Neuron (in vitro differentiated cells): ENCODE measurements around the gene TFRC.
"Not testable (repeated sequence)": the region's sequence is repeated elsewhere in the genome, so short reads cannot be mapped to it uniquely, and the experiment has no call there.

Source experiments
- H2AFZ ChIP-seq: one replicate; pipeline ENCODE4 v1.6.1; 2013; ENCODE audit warnings: low read depth, mild to moderate bottlenecking, inconsistent platforms, low read length, moderate library complexity
- H3K27me3 ChIP-seq: one replicate; pipeline ENCODE4 v1.6.1; 2013; ENCODE audit warnings: low read length; ENCODE audit not compliant: insufficient read depth
- H3K36me3 ChIP-seq: one replicate; pipeline ENCODE4 v1.6.1; 2013; ENCODE audit warnings: low read length; ENCODE audit not compliant: insufficient read depth
- H3K4me1 ChIP-seq: one replicate; pipeline ENCODE4 v1.6.1; 2013; ENCODE audit warnings: low read length; ENCODE audit not compliant: insufficient read depth
- H3K4me3 ChIP-seq: 2 replicates; pipeline ENCODE4 v1.5.1; 2013; ENCODE audit warnings: mild to moderate bottlenecking, low read length, moderate library complexity
- H3K9me3 ChIP-seq: one replicate; pipeline ENCODE4 v1.6.1; 2013; ENCODE audit warnings: low read length

Gene TFRC

DNA sequence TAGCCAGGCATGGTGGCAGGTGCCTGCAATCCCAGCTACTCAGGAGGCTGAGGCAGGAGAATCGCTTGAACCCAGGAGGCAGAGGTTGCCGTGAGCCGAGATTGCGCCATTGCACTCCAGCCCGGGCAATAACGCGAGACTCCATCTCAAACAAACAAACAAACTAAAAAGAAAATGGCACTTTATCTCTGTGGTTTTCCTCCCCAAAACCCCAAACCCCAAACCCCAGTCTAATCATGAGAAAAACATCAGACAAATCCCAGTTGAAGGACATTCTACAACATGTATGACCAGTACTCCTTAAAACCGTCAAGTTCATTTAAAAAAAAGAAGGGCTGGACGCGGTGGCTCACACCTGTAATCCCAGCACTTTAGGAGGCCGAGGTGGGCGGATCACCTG, 22.8 kb upstream of the TFRC start:
- not testable (repeated sequence) for H2AFZ ChIP-seq, H3K27me3 ChIP-seq, H3K4me1 ChIP-seq, H3K9me3 ChIP-seq, H3K36me3 ChIP-seq, H3K4me3 ChIP-seq

DNA sequence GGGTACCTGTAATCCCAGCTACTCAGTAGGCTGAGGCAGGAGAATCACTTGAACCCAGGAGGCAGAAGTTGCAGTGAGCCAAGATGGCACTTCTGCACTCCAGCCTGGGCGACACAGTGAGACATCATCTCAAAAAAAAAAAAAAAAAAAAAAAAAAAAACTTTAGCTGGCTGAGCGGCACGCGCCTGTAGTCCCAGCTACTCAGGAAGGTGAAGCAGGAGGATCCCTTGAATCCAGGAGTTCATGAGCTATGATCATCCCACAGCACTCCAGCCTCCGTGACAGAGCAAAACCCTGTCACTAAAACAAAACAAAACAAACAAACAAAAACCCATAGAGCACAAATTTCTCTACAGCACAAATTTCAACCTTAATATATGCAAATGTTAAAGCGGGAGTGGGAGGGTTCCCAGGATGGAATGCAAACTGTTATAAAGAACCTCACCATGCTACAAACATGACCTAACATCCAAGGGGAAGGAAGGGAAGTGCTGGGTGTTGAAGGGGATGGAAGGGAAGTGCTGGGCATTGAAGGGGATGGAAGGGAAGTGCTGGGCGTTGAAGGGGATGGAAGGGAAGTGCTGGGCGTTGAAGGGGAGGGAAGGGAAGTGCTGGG, 16.6 kb upstream of the TFRC start:
- H2AFZ ChIP-seq, H3K4me3 ChIP-seq, H3K4me1 ChIP-seq, H3K27me3 ChIP-seq, H3K9me3 ChIP-seq, H3K36me3 ChIP-seq: not testable (repeated sequence)

DNA sequence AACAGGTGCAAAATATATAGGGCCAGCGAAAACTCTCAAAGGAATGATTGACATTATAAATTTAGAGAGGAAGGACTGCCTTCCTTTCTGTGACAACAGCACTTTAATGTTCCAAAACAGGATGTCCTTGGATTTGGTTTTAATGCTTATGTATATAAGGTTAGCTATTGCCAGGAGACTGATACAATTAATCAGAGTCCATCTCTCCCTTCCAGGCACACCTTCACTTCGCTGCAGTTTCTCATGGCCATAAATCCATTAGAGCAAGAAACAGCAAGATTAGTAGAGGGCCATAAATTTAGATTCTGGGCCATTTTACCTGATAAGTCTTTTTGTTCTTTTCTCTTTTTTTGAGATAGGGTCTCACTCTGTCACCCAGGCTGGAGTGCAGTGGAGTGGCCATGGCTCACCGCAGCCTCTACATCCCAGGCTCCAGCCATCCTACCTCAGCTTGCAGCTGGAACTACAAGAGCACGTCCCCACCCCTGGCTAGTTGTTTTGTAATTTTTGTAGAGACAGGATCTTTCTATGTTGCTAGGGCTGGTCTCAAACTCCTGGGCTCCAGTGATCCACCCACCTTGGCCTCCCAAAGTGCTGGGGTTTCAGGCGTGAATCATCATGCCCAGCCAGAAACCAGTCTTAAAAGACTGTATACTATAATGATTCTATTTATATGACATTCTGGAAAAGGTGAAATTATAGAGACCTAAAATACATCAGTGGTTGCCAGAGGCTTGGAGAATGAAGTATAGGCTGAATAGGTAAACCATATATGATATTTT, 15.7 kb upstream of the TFRC start:
- Histone ChIP-seq H3K27me3 (no peaks in the 10 kb centered on the region), H3K4me1 (no peaks in the 10 kb centered on the region), H2AFZ (no peak overlapping the region), H3K9me3 (no peaks in the 10 kb centered on the region), H3K4me3 (no peak overlapping the region), H3K36me3 (no peaks in the 10 kb centered on the region)

DNA sequence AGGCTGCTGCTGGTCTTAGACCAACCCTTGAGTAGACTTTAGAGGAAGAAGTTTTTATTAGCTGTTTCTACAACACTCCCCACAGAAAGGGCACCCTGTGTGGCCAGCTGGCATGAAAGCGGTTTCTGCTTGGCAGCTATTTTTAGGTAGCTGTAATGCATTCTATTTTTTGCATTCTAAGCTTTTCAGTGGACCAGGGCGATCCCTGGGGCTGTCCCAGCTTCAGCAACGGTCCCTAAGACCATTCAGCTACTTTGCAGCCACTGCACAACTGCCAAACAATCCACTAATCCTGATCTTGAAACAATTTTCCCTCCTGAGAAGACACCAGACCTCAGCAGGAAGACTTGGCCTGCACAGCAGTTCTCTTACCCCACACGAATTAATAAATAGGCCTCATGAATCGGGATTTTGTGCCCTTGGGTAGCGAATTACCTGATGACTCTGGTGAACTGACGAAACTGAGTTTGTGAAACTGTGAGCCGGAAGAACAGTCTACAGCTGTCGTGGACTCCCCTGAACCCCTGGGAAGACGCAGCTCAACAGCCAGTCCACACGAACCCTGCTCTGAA, 14.6 kb upstream of the TFRC start:
- Histone ChIP-seq H3K4me1 (no peaks in the 10 kb centered on the region), H3K27me3 (no peaks in the 10 kb centered on the region), H3K4me3 (no peak overlapping the region), H3K9me3 (no peaks in the 10 kb centered on the region), H3K36me3 (no peaks in the 10 kb centered on the region), H2AFZ (no peak overlapping the region)

DNA sequence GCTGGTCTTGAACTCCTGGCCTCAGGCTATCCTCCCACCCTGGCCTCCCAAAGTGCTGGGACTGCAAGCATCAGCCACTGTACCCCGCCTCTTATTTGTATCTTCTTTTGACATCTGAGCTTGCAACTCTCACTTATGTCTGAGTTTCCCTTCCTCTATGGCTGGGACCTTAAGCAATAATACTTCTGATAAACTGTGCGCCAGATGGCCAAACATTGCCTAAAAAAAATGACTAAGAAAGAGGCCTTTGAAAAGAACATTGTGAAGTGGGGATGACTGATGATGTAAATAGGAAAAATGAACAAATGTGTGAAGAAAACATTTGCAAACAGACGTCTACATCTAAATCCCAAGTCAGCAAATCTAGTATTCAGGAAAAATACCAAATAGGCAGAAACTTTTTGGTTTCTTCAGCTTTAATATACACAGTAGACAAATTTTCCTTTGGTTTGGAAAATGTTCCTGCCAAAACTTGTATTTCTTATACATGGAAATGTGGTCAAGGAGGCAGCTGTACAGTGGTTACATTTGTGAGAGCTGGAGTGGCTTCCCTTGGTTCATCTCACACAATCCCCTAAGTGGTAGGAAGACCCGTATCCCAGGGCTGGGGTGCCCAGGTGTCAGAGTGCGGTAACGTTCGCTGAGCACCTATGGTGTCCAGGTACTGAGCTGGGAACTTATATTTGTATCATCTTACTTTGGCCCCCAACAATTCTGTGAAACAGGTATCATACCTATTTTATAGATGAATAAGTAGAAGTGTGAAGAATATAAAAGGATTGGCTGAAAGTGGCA, 11.6 kb upstream of the TFRC start:
- Histone ChIP-seq H3K9me3 (no peaks in the 10 kb centered on the region), H3K4me3 (no peak overlapping the region), H3K27me3 (no peaks in the 10 kb centered on the region), H2AFZ (no peak overlapping the region), H3K36me3 (no peaks in the 10 kb centered on the region), H3K4me1 (no peaks in the 10 kb centered on the region)

DNA sequence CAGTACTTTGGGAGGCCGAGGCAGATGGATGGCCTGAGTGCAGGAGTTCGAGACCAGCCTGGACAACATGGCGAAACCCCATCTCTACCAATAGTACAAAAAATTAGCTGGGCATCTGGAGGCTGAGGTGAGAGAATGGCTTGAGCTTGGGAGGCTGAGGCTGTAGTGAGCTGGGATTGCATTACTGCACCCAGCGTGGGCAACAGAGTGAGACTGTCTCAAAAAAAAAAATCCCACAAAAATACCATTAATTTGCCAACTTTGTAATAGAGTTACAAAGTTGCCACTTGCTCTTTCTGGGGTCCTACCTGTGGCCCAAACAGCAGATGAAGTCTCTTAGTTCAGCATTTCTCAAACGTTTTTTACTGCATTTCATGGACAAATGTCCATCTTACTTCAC, 6.0 kb upstream of the TFRC start:
- Histone ChIP-seq H3K4me3 (no peak overlapping the region), H3K27me3 (no peaks in the 10 kb centered on the region), H3K4me1 (no peaks in the 10 kb centered on the region), H3K36me3 (no peaks in the 10 kb centered on the region), H3K9me3 (no peaks in the 10 kb centered on the region), H2AFZ (no peak overlapping the region)

DNA sequence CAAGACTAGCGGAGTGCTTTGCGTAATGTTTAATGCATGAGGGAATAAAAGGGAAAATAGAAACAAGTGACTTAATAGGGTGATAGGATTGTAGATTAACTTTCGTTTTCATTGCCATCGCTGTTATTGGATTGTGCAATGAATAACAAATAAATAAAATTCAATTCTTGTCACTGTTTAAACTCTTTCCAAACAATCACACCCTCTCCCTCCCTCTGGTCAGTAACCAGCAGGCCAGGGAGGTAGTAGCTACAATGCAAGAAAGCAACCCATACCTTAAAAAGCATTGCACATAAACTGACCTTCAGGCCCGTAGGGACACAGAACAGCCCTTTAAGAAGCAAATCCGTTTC, 705 bp upstream of the TFRC start:
- H3K4me1 ChIP-seq, result peaks cover 12% of the 10 kb centered on the region
- no peaks in the 10 kb centered on the region for H3K36me3 ChIP-seq
- H2AFZ ChIP-seq, result peak overlapping the region; percentile 98
- peak overlapping the region; percentile 86 for H3K4me3 ChIP-seq
- no peaks in the 10 kb centered on the region for H3K27me3 ChIP-seq
- no peaks in the 10 kb centered on the region for H3K9me3 ChIP-seq

DNA sequence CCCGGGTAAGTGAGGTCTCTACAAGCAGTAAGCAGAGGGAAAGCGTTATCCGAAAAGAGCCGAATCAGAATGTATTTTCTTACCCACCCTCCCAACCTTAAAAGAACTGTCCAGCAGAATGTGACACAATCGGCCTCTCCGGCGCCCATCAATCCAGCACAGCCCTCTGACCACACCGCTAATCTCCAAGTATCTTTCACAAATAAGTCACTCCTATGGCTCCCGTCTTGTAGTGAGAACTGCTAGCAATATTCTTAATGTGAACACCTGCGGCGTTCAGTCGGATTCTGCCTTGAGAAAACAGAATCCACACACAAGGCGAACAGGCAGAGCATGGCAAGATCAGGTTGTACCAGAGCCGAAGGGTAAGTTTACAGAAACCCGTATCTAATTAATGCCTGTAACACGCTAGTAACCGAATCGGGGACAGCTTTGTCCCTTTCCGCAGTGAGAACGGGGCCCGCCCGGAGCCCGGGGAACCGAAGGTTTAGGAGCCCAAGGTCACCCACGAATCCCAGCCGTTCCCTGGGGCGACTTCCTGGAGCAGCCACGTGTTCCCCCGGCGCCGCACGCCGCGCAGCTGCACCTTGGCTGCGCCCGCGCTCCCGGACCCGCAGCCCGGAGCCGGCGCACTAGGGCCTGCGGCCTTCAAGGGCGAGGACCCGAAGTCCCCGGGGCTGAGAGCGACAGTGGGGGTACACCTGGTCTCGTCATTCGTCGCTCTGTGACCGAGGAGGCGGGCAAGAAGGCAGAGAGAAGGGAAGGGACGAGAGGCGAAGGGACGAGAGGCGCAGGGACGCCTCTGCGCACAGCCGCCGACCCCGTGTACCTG, 672 bp downstream of the TFRC start:
- Histone ChIP-seq H3K36me3 (no peaks in the 10 kb centered on the region), H3K4me3 (peak overlapping the region; percentile 86), H3K4me1 (peaks cover 12% of the 10 kb centered on the region), H3K9me3 (no peaks in the 10 kb centered on the region), H2AFZ (peak overlapping the region; percentile 98), H3K27me3 (no peaks in the 10 kb centered on the region)

DNA sequence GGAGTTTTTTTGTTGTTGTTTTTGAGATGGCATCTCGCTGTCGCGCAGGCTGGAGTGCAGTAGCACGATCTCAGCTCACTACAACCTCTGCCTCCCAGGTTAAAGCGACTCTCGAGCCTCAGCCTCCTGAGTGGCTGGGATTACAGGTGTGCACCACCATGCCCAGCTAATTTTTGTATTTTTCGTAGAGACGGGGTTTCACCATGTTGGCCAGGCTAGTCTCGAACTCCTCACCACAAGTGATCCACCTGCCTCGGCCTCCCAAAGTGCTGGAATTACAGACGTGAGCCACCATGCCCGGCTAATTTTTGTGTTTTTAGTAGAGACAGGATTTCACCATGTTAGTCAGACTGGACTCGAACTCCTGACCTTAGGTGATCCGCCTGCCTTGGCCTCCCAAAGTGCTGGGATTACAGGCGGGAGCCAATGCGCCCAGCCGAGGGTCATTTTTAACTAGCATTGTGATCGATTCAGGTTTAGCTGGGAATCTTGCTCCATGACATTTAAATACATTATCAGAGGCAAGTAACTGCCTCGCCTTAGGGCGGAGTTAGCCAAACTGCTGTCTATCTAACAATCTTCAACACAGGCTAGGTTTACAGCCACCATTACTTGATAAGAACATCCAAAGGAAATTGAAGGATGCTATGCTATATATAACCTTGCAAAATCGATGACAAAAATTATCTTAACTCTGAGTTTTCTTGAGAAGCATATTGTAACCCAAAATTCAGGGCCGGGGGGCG, 1.6 kb downstream of the TFRC start:
- peak overlapping the region; percentile 86 for H3K4me3 ChIP-seq
- not testable (repeated sequence) for H2AFZ ChIP-seq, H3K9me3 ChIP-seq, H3K36me3 ChIP-seq, H3K27me3 ChIP-seq
- H3K4me1 ChIP-seq, result peaks cover 12% of the 10 kb centered on the region

DNA sequence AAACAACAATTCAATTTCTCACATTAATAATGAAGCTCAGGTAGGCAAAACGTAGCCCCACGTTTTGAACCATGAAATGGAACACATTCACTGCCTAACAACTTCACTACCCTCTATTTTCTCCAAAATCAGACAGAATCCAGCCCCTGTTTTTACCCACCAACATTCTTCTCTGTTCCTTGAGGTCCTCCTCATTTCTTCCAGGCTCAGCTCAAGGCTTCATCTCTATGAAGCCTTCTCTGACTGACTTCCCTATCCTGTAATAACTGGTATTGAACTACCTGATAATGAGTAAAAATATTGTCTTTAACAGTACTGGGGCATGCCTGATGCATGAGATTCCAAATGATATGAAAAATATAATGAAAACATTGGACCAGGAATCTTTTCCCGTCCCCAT, 2.2 kb downstream of the TFRC start:
- Histone ChIP-seq H3K4me3 (no peak overlapping the region), H3K9me3 (no peaks in the 10 kb centered on the region), H2AFZ (no peak overlapping the region), H3K27me3 (no peaks in the 10 kb centered on the region), H3K36me3 (peaks cover 6% of the 10 kb centered on the region), H3K4me1 (peaks cover 12% of the 10 kb centered on the region)

DNA sequence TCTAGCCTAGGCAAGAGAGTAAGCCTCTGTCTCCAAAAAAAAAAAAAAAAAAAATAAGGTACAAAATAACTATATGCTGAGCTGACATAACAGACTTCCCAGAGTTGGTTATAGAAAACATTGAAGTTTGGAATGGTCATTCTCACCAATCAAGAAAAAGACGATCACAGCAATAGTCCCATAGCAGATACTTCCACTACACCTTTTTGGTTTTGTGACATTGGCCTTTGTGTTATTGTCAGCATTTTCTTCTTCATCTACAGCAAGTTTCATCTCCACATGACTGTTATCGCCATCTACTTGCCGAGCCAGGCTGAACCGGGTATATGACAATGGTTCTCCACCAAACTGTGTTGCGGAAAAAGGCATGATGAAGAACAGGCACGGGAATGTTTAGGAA, 6.9 kb downstream of the TFRC start:
- Histone ChIP-seq H3K27me3 (no peaks in the 10 kb centered on the region), H2AFZ (no peak overlapping the region), H3K36me3 (peaks cover 32% of the 10 kb centered on the region), H3K9me3 (no peaks in the 10 kb centered on the region), H3K4me3 (no peak overlapping the region), H3K4me1 (no peaks in the 10 kb centered on the region)

DNA sequence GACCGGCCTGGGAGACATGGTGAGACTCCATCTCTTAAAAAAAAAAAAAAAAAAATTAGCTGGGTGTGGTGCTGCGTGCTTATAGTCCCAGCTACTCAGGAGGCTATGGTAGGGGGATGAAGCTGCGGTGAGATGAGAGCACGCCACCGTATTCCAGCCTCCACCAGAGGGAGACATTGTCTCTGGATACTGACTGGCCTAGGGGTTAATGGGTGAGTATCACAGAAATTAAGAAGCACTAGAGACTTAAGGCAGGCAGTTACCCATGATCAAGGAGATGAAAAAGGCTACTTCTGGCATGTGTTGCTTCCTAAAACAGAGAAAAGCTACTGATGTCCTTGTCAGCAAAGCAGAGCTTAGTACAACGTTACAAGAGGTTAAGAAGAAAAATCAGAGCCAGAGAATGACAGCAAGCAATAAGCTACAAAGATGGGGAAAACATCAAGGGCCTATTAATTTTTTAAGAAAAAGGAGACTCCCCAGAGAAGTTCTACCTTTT, 8.6 kb downstream of the TFRC start:
- H3K9me3 ChIP-seq, result no peaks in the 10 kb centered on the region
- no peaks in the 10 kb centered on the region for H3K27me3 ChIP-seq
- H2AFZ ChIP-seq, result no peak overlapping the region
- no peak overlapping the region for H3K4me3 ChIP-seq
- no peaks in the 10 kb centered on the region for H3K4me1 ChIP-seq
- peaks cover 42% of the 10 kb centered on the region for H3K36me3 ChIP-seq
